Transverse colon (tissue), 3 donors: ENCODE results near the gene EYA2.

ENCODE experiments used
- CTCF ChIP-seq, 5 experiments: fragments of 200-600 bp in 3 of 5; fragments of 450-650 bp in 2 of 5; sonication (generic) in 3 of 5; IDR thresholded peaks; 1 replicate in 2 of 5; 2 replicates in 3 of 5; pipeline ENCODE4 v1.5.1; 2016 to 2017; ENCODE audit warnings: antibody characterized with exemption in 5 of 5, inconsistent platforms in 3 of 5, mild to moderate bottlenecking in 2 of 5, moderate library complexity in 1 of 5
- EP300 ChIP-seq: sonication (generic); formaldehyde crosslinking; IDR thresholded peaks from one replicate; pipeline ENCODE4 v1.6.1; 2017; ENCODE audit warnings: antibody characterized with exemption, low read depth
- POLR2A ChIP-seq: fragments of 450-650 bp; IDR thresholded peaks from one replicate; pipeline ENCODE4 v1.6.1; 2016; ENCODE audit warnings: antibody characterized with exemption, mild to moderate bottlenecking, moderate library complexity

GRCh38 chr20:46962452-46963195 lies 68.0 kb downstream of the EYA2 start:
- TF ChIP-seq CTCF (IDR thresholded peaks at IDR 0.05) (no peak), EP300 (no peak), POLR2A (no peak)
